Measurements from ENCODE around the gene MGA.

GRCh38 chr15:41659190-41659589, 1.0 kb upstream of the MGA start:
- TF ChIP-seq CTCF (optimal IDR thresholded peaks at IDR 0.05 in 1 of 3, IDR thresholded peaks at IDR 0.05 in 1 of 3, conservative IDR thresholded peaks at IDR 0.05 in 1 of 3; ENCODE audit: extremely low read depth in 1 of 3, insufficient read depth in 2 of 3, low read length in 3 of 3) (no peak), EZH2 (IDR thresholded peaks at IDR 0.05; ENCODE audit: low read length) (peak; percentile 49)

Measured in keratinocyte (primary cell).